SK-N-SH treated with all-trans-retinoic acid at 6 μM for 48 hours (cell line): ENCODE measurements around the gene JMJD1C.

Source experiments
- BACH2 ChIP-seq: fragments of 250-450 bp; sonication (Bioruptor Pico); IDR thresholded peaks from 2 replicates; pipeline ENCODE4 v1.9.0; 2021; ENCODE audit warnings: mild to moderate bottlenecking, borderline replicate concordance
- CREB5 ChIP-seq: fragments of 250-450 bp; sonication (Bioruptor Pico); IDR thresholded peaks from 2 replicates; pipeline ENCODE4 v1.5.1; 2020; ENCODE audit warnings: low read depth, mild to moderate bottlenecking, moderate library complexity
- GLIS3 ChIP-seq: fragments of 250-450 bp; sonication (Bioruptor Pico); IDR thresholded peaks from 2 replicates; pipeline ENCODE4 v1.5.0; 2020; ENCODE audit warnings: mild to moderate bottlenecking, moderate library complexity
- PATZ1 ChIP-seq: fragments of 250-450 bp; sonication (Bioruptor Pico); IDR thresholded peaks from 2 replicates; pipeline ENCODE4 v1.8.0; 2020; ENCODE audit warnings: mild to moderate bottlenecking, moderate library complexity, borderline replicate concordance
- POU6F1 ChIP-seq: fragments of 250-450 bp; sonication (Bioruptor Pico); IDR thresholded peaks from 2 replicates; pipeline ENCODE4 v1.8.0; 2021; ENCODE audit warnings: low read depth, mild to moderate bottlenecking, moderate library complexity, borderline replicate concordance
- RARB ChIP-seq: fragments of 250-450 bp; sonication (Bioruptor Pico); IDR thresholded peaks from 2 replicates; pipeline ENCODE4 v1.8.0; 2021; ENCODE audit warnings: mild to moderate bottlenecking, moderate library complexity
- TSHZ2 ChIP-seq: fragments of 250-450 bp; sonication (Bioruptor Pico); IDR thresholded peaks from 2 replicates; pipeline ENCODE4 v1.5.0; 2020; ENCODE audit warnings: mild to moderate bottlenecking, moderate library complexity
- ZFP3 ChIP-seq: fragments of 250-450 bp; sonication (Bioruptor Pico); IDR thresholded peaks from 2 replicates; pipeline ENCODE4 v1.5.0; 2020; ENCODE audit warnings: mild to moderate bottlenecking, moderate library complexity
- ZNF70 ChIP-seq: fragments of 450-650 bp; formaldehyde crosslinking; IDR thresholded peaks from 2 replicates; pipeline ENCODE4 v1.5.0; 2020; ENCODE audit warnings: mild to moderate bottlenecking, moderate library complexity

GRCh38 chr10:63240807-63241206, 225.0 kb downstream of the JMJD1C start:
- TF ChIP-seq CREB5 (CRISPR knock-in tag): no peak
- TF ChIP-seq ZFP3: no peak
- no peak for TF ChIP-seq PATZ1 (CRISPR knock-in tag)
- TF ChIP-seq BACH2 (CRISPR knock-in tag): no peak
- no peak for TF ChIP-seq POU6F1 (CRISPR knock-in tag)
- TF ChIP-seq GLIS3 (CRISPR knock-in tag): no peak
- TF ChIP-seq RARB (CRISPR knock-in tag): no peak
- no peak for TF ChIP-seq TSHZ2
- no peak for TF ChIP-seq ZNF70 (CRISPR knock-in tag)
